Skeletal muscle satellite cell (primary cell): ENCODE data around the gene EBLN1. TPM values are rescaled to one million over a fixed set of nuclear protein-coding genes. Genes with fewer than 3 reads are reported as not detected.

Experiments
- H3K27me3 ChIP-seq: 2 replicates; pipeline ENCODE4 v1.7.0; 2013; ENCODE audit warnings: low read length; ENCODE audit not compliant: control insufficient read depth, insufficient read depth
- H3K36me3 ChIP-seq: 2 replicates; pipeline ENCODE4 v1.7.0; 2013; ENCODE audit warnings: mild to moderate bottlenecking, control low read depth, low read length; ENCODE audit not compliant: insufficient read depth
- H3K4me1 ChIP-seq: 2 replicates; pipeline ENCODE4 v1.7.0; 2013; ENCODE audit warnings: low read length; ENCODE audit not compliant: control insufficient read depth, insufficient read depth
- H3K4me2 ChIP-seq: 2 replicates; pipeline ENCODE4 v1.7.0; 2013; ENCODE audit warnings: mild to moderate bottlenecking, low read length
- H3K4me3 ChIP-seq: 2 replicates; pipeline ENCODE4 v1.7.0; 2013; ENCODE audit warnings: low read length
- H3K9ac ChIP-seq: 2 replicates; pipeline ENCODE4 v1.7.0; 2013; ENCODE audit warnings: mild to moderate bottlenecking, low read depth, low read length, moderate library complexity
- H3K9me3 ChIP-seq: replicated peaks from 2 replicates; pipeline ENCODE4 v1.7.0; 2013; ENCODE audit warnings: mild to moderate bottlenecking, control low read depth, low read length
- total RNA-seq: library from RNA; depleted of rRNA; stranded (reverse); fragments of >200 nt; gene quantifications from 2 replicates; pipeline ENCODE4 v1.2.3, GENCODE V29; 2012; rRNA removed

Gene EBLN1
- total RNA-seq: not detected in 2 replicates

DNA sequence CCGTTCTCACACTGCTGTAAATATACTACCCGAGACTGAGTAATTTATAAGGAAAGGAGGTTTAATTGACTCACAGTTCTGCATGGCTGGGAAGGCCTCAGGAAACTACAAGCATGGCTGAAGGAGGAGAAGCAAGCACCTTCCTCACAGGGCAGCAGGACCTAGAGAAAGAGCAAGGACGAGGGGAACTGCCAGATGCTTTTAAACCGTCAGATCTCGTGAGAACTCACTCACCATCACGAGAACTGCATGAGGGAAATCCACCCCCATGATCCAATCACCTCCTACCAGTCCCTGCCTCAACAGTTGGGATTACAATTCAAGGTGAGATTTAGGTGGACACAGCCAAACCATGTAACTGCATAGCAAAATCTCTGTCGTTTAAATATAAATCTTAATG lies at the start of gene EBLN1:
TSS of gene EBLN1 (minus strand) at position 174 of the 400 bp plus-strand sequence. CDS start 8,032 bp downstream, outside the sequence.
- Histone ChIP-seq H3K9ac (no peak within 1 kb of the TSS), H3K4me1 (no peaks in the 10 kb centered on the region), H3K27me3 (no peaks in the 10 kb centered on the region), H3K9me3 (no peaks in the 10 kb centered on the region), H3K4me3 (no peak within 1 kb of the TSS), H3K36me3 (no peaks in the 10 kb centered on the region), H3K4me2 (no peak within 1 kb of the TSS)

GRCh38 chr10:22265839-22266537 lies 48.2 kb upstream of the EBLN1 start:
- H3K4me1 ChIP-seq: no peaks in the 10 kb centered on the region
- no peaks in the 10 kb centered on the region for H3K9me3 ChIP-seq
- no peak overlapping the region for H3K9ac ChIP-seq
- no peaks in the 10 kb centered on the region for H3K36me3 ChIP-seq
- H3K4me3 ChIP-seq: no peak overlapping the region
- H3K27me3 ChIP-seq: peaks cover 18% of the 10 kb centered on the region
- H3K4me2 ChIP-seq: no peak overlapping the region

GRCh38 chr10:22263106-22263505 lies 45.3 kb upstream of the EBLN1 start:
- H3K27me3 ChIP-seq: peaks cover 21% of the 10 kb centered on the region
- no peaks in the 10 kb centered on the region for H3K9me3 ChIP-seq
- H3K9ac ChIP-seq: no peak overlapping the region
- no peak overlapping the region for H3K4me2 ChIP-seq
- H3K4me3 ChIP-seq: no peak overlapping the region
- no peaks in the 10 kb centered on the region for H3K36me3 ChIP-seq
- no peaks in the 10 kb centered on the region for H3K4me1 ChIP-seq

DNA sequence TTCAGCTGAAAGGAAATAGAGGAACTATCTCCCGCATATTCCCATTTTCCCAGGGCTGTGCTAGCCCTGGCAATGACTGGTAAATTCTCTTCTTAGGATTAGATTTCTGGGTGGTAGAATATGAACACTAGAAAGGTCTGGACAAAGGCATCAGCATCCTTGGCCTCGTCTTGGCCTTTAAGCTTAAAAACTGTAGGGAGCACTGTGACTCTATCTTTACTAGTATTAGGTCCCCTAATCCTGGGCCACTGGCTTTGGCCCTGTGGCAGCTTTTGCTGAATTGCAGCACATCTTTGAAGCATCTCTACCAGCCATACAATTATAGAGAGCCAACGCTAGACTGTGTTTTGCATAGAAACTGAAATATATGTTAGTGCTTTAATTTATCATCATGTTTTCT lies 41.5 kb upstream of the EBLN1 start:
- no peaks in the 10 kb centered on the region for H3K36me3 ChIP-seq
- H3K4me2 ChIP-seq: no peak overlapping the region
- H3K4me1 ChIP-seq: no peaks in the 10 kb centered on the region
- H3K9me3 ChIP-seq: no peaks in the 10 kb centered on the region
- no peak overlapping the region for H3K4me3 ChIP-seq
- H3K27me3 ChIP-seq: peaks cover 3% of the 10 kb centered on the region
- H3K9ac ChIP-seq: no peak overlapping the region

DNA sequence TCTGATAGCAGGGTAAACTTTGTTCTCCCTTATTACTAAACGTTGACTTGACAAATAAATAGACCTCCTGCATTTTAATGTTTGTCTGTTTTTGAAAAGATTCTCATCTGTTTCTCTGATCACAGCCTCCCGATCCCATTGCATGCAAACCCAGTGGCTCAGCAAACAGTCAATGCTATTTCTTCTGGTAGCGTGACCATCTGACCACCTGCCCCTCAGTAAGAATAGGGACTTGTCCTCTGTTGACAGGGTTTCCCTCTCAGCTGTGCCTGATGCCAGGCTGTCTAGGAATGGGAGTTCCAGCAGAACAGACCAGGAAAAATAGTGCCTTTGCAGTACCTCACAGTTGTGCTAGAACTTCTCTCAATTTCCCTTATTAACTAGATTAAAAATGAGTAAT lies 40.7 kb upstream of the EBLN1 start:
- no peaks in the 10 kb centered on the region for H3K9me3 ChIP-seq
- H3K27me3 ChIP-seq: peaks cover 3% of the 10 kb centered on the region
- no peaks in the 10 kb centered on the region for H3K4me1 ChIP-seq
- H3K4me3 ChIP-seq: no peak overlapping the region
- no peaks in the 10 kb centered on the region for H3K36me3 ChIP-seq
- no peak overlapping the region for H3K4me2 ChIP-seq
- no peak overlapping the region for H3K9ac ChIP-seq

DNA sequence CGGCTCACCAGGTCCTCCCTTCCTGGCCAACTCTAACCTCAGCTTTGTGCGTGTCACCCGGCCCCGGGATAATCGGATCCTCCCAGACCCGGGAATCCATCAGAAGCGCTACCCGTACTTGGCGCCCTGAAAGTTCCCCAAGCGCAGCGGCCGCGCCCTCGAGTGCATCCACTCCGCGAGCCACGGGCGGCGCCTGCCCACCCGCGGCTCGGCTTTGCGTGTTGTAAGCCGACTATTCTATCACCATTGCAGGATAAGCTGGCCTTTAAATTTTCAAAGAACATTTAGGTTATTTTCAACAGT lies 35.7 kb upstream of the EBLN1 start:
- Histone ChIP-seq H3K9me3 (no peaks in the 10 kb centered on the region), H3K4me2 (no peak overlapping the region), H3K9ac (no peak overlapping the region), H3K27me3 (peaks cover 2% of the 10 kb centered on the region), H3K4me1 (peaks cover 6% of the 10 kb centered on the region), H3K36me3 (no peaks in the 10 kb centered on the region), H3K4me3 (no peak overlapping the region)

- Histone ChIP-seq H3K4me2 (peak overlapping the region; percentile 97), H3K4me3 (peak overlapping the region; percentile 87), H3K9me3 (no peaks in the 10 kb centered on the region), H3K4me1 (peaks cover 8% of the 10 kb centered on the region), H3K36me3 (no peaks in the 10 kb centered on the region), H3K9ac (peak overlapping the region; percentile 98), H3K27me3 (no peaks in the 10 kb centered on the region)
Observed at GRCh38 chr10:22252801-22253579, 35.2 kb upstream of the EBLN1 start.

DNA sequence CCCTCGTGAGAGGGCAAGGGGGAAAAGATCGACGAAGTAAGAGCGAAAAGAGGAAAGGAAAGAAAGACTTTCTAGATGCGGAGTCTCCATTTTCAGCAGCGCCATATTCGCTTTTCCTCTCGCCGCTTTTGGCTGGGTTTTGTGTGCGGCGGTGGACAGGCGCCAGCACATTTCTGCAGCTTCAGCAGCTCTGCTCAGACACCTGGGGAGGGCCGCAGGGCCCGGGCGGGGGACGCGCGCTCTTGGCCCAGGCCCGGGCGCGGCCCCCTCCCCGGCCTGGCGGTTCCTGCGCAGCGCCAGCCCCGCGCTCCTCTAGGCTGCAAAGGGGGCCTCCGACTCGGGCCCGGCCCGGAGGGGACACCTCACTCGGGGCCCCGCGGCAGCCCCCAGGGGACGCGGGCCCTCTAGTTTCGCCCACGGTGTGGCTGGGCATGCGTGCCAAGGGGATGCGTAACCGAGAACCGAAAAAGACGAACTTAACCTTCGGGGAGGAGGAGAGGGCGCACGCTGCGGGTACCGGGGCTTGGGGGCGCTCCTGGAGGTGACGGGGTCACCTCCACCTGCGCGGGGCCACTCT lies 34.5 kb upstream of the EBLN1 start:
- H3K9me3 ChIP-seq: no peaks in the 10 kb centered on the region
- H3K4me1 ChIP-seq: peaks cover 15% of the 10 kb centered on the region
- H3K4me2 ChIP-seq: peak overlapping the region; percentile 97
- peak overlapping the region; percentile 87 for H3K4me3 ChIP-seq
- no peaks in the 10 kb centered on the region for H3K27me3 ChIP-seq
- peak overlapping the region; percentile 98 for H3K9ac ChIP-seq
- no peaks in the 10 kb centered on the region for H3K36me3 ChIP-seq

- no peaks in the 10 kb centered on the region for H3K36me3 ChIP-seq
- peak overlapping the region; percentile 87 for H3K4me3 ChIP-seq
- H3K4me1 ChIP-seq: peaks cover 20% of the 10 kb centered on the region
- peak overlapping the region; percentile 98 for H3K9ac ChIP-seq
- no peaks in the 10 kb centered on the region for H3K9me3 ChIP-seq
- no peaks in the 10 kb centered on the region for H3K27me3 ChIP-seq
- H3K4me2 ChIP-seq: peak overlapping the region; percentile 97
Observed at GRCh38 chr10:22251751-22252223, 34.0 kb upstream of the EBLN1 start.

DNA sequence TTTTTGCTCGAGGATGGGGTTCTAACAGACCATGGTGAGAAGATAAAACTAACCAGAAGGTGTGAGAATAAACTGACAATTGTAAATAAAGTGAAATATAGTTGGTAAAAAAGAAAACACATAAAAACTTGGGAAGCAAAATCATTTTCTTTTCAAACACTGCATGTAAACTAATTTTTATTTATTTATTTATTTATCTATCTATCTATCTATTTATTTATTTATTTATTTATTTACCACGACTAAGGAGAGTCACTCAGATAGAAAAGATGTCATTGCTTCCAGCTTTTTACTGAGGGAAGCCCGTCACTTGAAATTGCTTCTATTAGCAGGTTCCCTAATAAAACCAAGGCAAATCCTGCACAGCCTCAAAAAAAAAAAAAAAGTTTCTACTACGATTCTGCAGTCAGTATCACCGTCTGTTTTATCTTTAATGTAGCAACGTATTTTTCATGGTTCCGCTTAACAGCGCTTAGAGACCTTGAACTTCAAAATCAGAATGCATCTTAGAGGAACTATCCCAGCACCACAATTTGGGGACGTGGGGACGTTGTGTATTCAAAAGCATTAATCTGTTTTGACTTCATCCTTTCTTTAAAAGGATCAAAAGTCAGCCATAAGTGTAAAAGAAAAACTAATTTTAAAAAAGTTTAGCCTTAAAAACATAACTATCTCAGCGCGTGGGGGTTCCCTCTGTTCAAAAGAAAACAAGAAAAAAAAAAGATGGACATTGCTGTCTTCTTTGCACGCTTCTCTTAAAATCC lies 33.3 kb upstream of the EBLN1 start:
- Histone ChIP-seq H3K9me3 (no peaks in the 10 kb centered on the region), H3K27me3 (no peaks in the 10 kb centered on the region), H3K36me3 (no peaks in the 10 kb centered on the region), H3K4me3 (peak overlapping the region; percentile 87), H3K9ac (peak overlapping the region; percentile 98), H3K4me2 (peak overlapping the region; percentile 97), H3K4me1 (peaks cover 26% of the 10 kb centered on the region)

DNA sequence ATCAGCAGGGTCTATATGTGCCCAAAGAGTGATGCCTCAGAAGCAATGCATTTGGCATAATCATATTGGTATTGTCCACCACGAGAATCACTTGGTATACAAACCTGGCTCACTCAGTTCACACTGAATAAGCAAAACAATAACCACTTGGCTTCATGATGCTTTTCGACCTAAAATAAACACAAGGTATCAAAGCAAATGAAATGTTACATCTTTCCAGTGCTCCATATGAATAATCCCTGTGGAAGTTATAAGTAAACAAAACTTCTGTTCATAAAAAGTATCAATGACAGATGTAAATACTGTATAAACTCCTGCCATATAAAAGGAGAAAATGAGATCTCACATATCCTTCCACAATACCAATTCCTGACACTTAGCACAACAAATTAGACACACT lies 29.8 kb upstream of the EBLN1 start:
- Histone ChIP-seq H3K9ac (peak overlapping the region; percentile 60), H3K4me3 (no peak overlapping the region), H3K9me3 (no peaks in the 10 kb centered on the region), H3K4me1 (peaks cover 25% of the 10 kb centered on the region), H3K36me3 (no peaks in the 10 kb centered on the region), H3K4me2 (peak overlapping the region; percentile 47), H3K27me3 (no peaks in the 10 kb centered on the region)
